H9 (cell line): ENCODE data around the gene NEK6. TPM values are rescaled to one million over a fixed set of nuclear protein-coding genes. Genes with fewer than 3 reads are reported as not detected.
A peak's percentile ranks its signal among the peaks of the same experiment; 100 is the strongest.
"Not testable (repeated sequence)": the region's sequence is repeated elsewhere in the genome, so short reads cannot be mapped to it uniquely, and the experiment has no call there.

ENCODE experiments used
- DNase-seq: peaks from one replicate; pipeline ENCODE4 v3.0.0-alpha.2; 2017
- H2AFZ ChIP-seq: one replicate; pipeline ENCODE4 v1.6.1; 2013; ENCODE audit warnings: mild to moderate bottlenecking, low read length, control low read depth, moderate library complexity
- H2AK5ac ChIP-seq: 2 replicates; pipeline ENCODE4 v1.6.1; 2013; ENCODE audit warnings: low read length, control low read depth, mixed read lengths; ENCODE audit not compliant: insufficient read length
- H2BK120ac ChIP-seq: one replicate; pipeline ENCODE4 v1.6.1; 2013; ENCODE audit warnings: low read depth, mild to moderate bottlenecking, low read length, control low read depth, inconsistent platforms; ENCODE audit not compliant: poor library complexity, severe bottlenecking
- H2BK12ac ChIP-seq: 2 replicates; pipeline ENCODE4 v1.6.1; 2013; ENCODE audit warnings: low read length, control low read depth, mixed read lengths, low read depth; ENCODE audit not compliant: insufficient read length
- H2BK15ac ChIP-seq: 2 replicates; pipeline ENCODE4 v1.6.1; 2013; ENCODE audit warnings: low read depth, low read length, control low read depth
- H2BK20ac ChIP-seq: one replicate; pipeline ENCODE4 v1.6.1; 2013; ENCODE audit warnings: low read depth, mild to moderate bottlenecking, low read length, control low read depth, inconsistent platforms; ENCODE audit not compliant: poor library complexity, severe bottlenecking
- H2BK5ac ChIP-seq: 2 replicates; pipeline ENCODE4 v1.6.1; 2013; ENCODE audit warnings: low read length, control low read depth, mixed read lengths; ENCODE audit not compliant: insufficient read length
- H3K14ac ChIP-seq: 2 replicates; pipeline ENCODE4 v1.6.1; 2013; ENCODE audit warnings: low read length, control low read depth; ENCODE audit not compliant: insufficient read depth
- H3K18ac ChIP-seq: 2 replicates; pipeline ENCODE4 v1.6.1; 2013; ENCODE audit warnings: low read depth, mild to moderate bottlenecking, mixed read lengths, low read length, control low read depth; ENCODE audit not compliant: insufficient read length
- H3K23ac ChIP-seq: 2 replicates; pipeline ENCODE4 v1.6.1; 2013; ENCODE audit warnings: low read length, control low read depth, mixed read lengths, low read depth; ENCODE audit not compliant: insufficient read length
- H3K23me2 ChIP-seq: 2 replicates; pipeline ENCODE4 v1.6.1; 2013; ENCODE audit warnings: low read depth, mild to moderate bottlenecking, mixed read lengths, low read length, control low read depth; ENCODE audit not compliant: insufficient read length, poor library complexity, severe bottlenecking
- H3K27ac ChIP-seq: 2 replicates; pipeline ENCODE4 v1.5.1; 2013; ENCODE audit warnings: low read length, control low read depth, mixed read lengths, low read depth; ENCODE audit not compliant: insufficient read length
- H3K27me3 ChIP-seq: 2 replicates; pipeline ENCODE4 v1.6.1; 2013; ENCODE audit warnings: low read length, control low read depth, inconsistent platforms; ENCODE audit not compliant: insufficient read depth
- H3K4ac ChIP-seq: 2 replicates; pipeline ENCODE4 v1.6.1; 2013; ENCODE audit warnings: low read depth, mild to moderate bottlenecking, control low read depth, inconsistent platforms, low read length, moderate library complexity
- H3K4me1 ChIP-seq: 2 replicates; pipeline ENCODE4 v1.6.1; 2013; ENCODE audit warnings: low read length, control low read depth, inconsistent platforms; ENCODE audit not compliant: insufficient read depth
- H3K4me2 ChIP-seq: 2 replicates; pipeline ENCODE4 v1.6.1; 2013; ENCODE audit warnings: low read length, control low read depth, mixed read lengths; ENCODE audit not compliant: insufficient read length, insufficient read depth
- H3K56ac ChIP-seq: 2 replicates; pipeline ENCODE4 v1.6.1; 2013; ENCODE audit warnings: low read depth, mild to moderate bottlenecking, mixed read lengths, low read length, control low read depth; ENCODE audit not compliant: insufficient read length
- H3K79me1 ChIP-seq: 2 replicates; pipeline ENCODE4 v1.6.1; 2013; ENCODE audit warnings: low read depth, mild to moderate bottlenecking, moderate library complexity, low read length, control low read depth, inconsistent platforms; ENCODE audit not compliant: insufficient read depth, poor library complexity, severe bottlenecking
- H3K79me2 ChIP-seq: 2 replicates; pipeline ENCODE4 v1.6.1; 2013; ENCODE audit warnings: low read length, control low read depth, inconsistent platforms; ENCODE audit not compliant: insufficient read depth
- H3K9ac ChIP-seq: 2 replicates; pipeline ENCODE4 v1.6.1; 2013; ENCODE audit warnings: low read length, control low read depth, mixed read lengths; ENCODE audit not compliant: insufficient read length; ENCODE audit errors: extremely low read depth
- H3K9me3 ChIP-seq: one replicate; pipeline ENCODE4 v1.6.1; 2013; ENCODE audit warnings: low read depth, low read length, inconsistent platforms; ENCODE audit not compliant: control insufficient read depth
- H3T11ph ChIP-seq: one replicate; pipeline ENCODE4 v1.6.1; 2013; ENCODE audit warnings: mild to moderate bottlenecking, low read length, control low read depth, inconsistent platforms
- H4K20me1 ChIP-seq: one replicate; pipeline ENCODE4 v1.6.1; 2013; ENCODE audit not compliant: control insufficient read depth, insufficient read length, insufficient read depth
- H4K5ac ChIP-seq: 2 replicates; pipeline ENCODE4 v1.6.1; 2013; ENCODE audit warnings: low read depth, mild to moderate bottlenecking, mixed read lengths, low read length, control low read depth; ENCODE audit not compliant: insufficient read length
- H4K8ac ChIP-seq: replicated peaks from 2 replicates; pipeline ENCODE4 v1.6.1; 2013; ENCODE audit warnings: low read length, control low read depth, mixed read lengths, low read depth; ENCODE audit not compliant: insufficient read length
- H4K91ac ChIP-seq: 2 replicates; pipeline ENCODE4 v1.6.1; 2013; ENCODE audit warnings: low read depth, mild to moderate bottlenecking, moderate library complexity, mixed read lengths, low read length, control low read depth; ENCODE audit not compliant: insufficient read length
- H3K27ac Mint-ChIP-seq, 3 experiments: 2 replicates in 2 of 3; 3 replicates in 1 of 3; pipeline ENCODE4 v1.8.0; 2020 to 2021; ENCODE audit warnings: mixed read lengths in 3 of 3, mild to moderate bottlenecking in 1 of 3, moderate library complexity in 1 of 3
- H3K27me3 Mint-ChIP-seq: 2 replicates; pipeline ENCODE4 v1.8.0; 2021; ENCODE audit warnings: low read depth, mild to moderate bottlenecking, moderate library complexity, mixed read lengths
- H3K36me3 Mint-ChIP-seq, 3 experiments: 2 replicates in 2 of 3; 3 replicates in 1 of 3; pipeline ENCODE4 v1.8.0; 2020 to 2021; ENCODE audit warnings: low read depth in 3 of 3, mixed read lengths in 3 of 3; ENCODE audit not compliant: insufficient read depth in 1 of 3
- H3K4me1 Mint-ChIP-seq, 2 experiments: 2 replicates each; pipeline ENCODE4 v1.8.0; 2020; ENCODE audit warnings: mixed read lengths in 2 of 2
- H3K4me3 Mint-ChIP-seq, 2 experiments: 2 replicates in 1 of 2; 3 replicates in 1 of 2; pipeline ENCODE4 v1.8.0; 2020 to 2021; ENCODE audit warnings: mild to moderate bottlenecking in 2 of 2, mixed read lengths in 2 of 2, moderate library complexity in 1 of 2
- H3K9me3 Mint-ChIP-seq, 2 experiments: 2 replicates in 1 of 2; 3 replicates in 1 of 2; pipeline ENCODE4 v1.8.0; 2020; ENCODE audit warnings: mild to moderate bottlenecking in 2 of 2, mixed read lengths in 2 of 2, moderate library complexity in 1 of 2
- CTCF ChIP-seq: fragments of 200-600 bp; sonication (generic); conservative IDR thresholded peaks from 3 replicates; pipeline ENCODE4 v1.8.0; 2021; ENCODE audit warnings: antibody characterized with exemption, mild to moderate bottlenecking
- WGBS: extraction: QIAGEN DNeasy Blood & Tissue Kit; methylation state at CpG from one replicate; pipeline ENCODE4 v1.1.7; 2013; ENCODE audit warnings: missing lambda C conversion rate, low lambda C conversion rate, mixed read lengths; ENCODE audit not compliant: insufficient read length; ENCODE audit errors: extremely low coverage; 5-methylcytosine and 5-hydroxymethylcytosine counted together
- total RNA-seq: library from RNA; stranded (reverse); gene quantifications from 2 replicates; pipeline ENCODE4 v1.2.1, GENCODE V29; 2021

Gene NEK6
- total RNA-seq, 1 experiment from 2014 or later: 14.3 TPM

GRCh38 chr9:124242331-124243194 is 15.2 kb upstream of the NEK6 start:
- peak overlapping the region; percentile 55 to 97 (median 55); a peak in 5 of 7 replicates for H3K27ac Mint-ChIP-seq
- Histone ChIP-seq H3K4me2 (peak overlapping the region; percentile 11), H3K14ac (peak overlapping the region; percentile 32; the same call in 1 of the 2 replicates), H3K79me1 (no peaks in the 10 kb centered on the region), H3K56ac (no peak overlapping the region), H2BK15ac (no peak overlapping the region), H3K9ac (no peak overlapping the region), H3K4me1 (no peaks in the 10 kb centered on the region; the same call in 1 of the 2 replicates), H4K20me1 (no peaks in the 10 kb centered on the region), H3K9me3 (no peaks in the 10 kb centered on the region), H3K79me2 (no peaks in the 10 kb centered on the region), H3K18ac (no peak overlapping the region), H3K23me2 (no peaks in the 10 kb centered on the region), H3K23ac (no peak overlapping the region), H2AK5ac (no peak overlapping the region), H2AFZ (peak overlapping the region; percentile 4), H4K8ac (no peak overlapping the region), H3K4ac (no peak overlapping the region), H3T11ph (no peak overlapping the region), H4K5ac (no peak overlapping the region), H2BK5ac (no peak overlapping the region), H2BK120ac (no peak overlapping the region), H2BK20ac (no peak overlapping the region), H3K27ac (no peak overlapping the region), H3K27me3 (no peaks in the 10 kb centered on the region), H2BK12ac (no peak overlapping the region), H4K91ac (no peak overlapping the region)
- H3K27me3 Mint-ChIP-seq: no peaks in the 10 kb centered on the region; the same call in none of the 2 replicates
- peak overlapping the region; percentile 47 to 57; a peak in 3 of 5 replicates for H3K4me3 Mint-ChIP-seq
- TF ChIP-seq CTCF: no peak
- WGBS: no CpG with 5 or more reads among the region's 24 CpGs
- H3K4me1 Mint-ChIP-seq: peaks cover 14 to 16% of the 10 kb centered on the region in 2 experiments
- no peaks in the 10 kb centered on the region for H3K9me3 Mint-ChIP-seq
- no peaks in the 10 kb centered on the region for H3K36me3 Mint-ChIP-seq
- peak; percentile 59 for DNase-seq

GRCh38 chr9:124247393-124247792 is 10.4 kb upstream of the NEK6 start:
- not testable (repeated sequence) for H2BK20ac ChIP-seq, H4K5ac ChIP-seq, H2BK120ac ChIP-seq, H3K14ac ChIP-seq, H3K23me2 ChIP-seq, H3K27me3 Mint-ChIP-seq, H3K27me3 ChIP-seq, H3K4me1 ChIP-seq, H3K23ac ChIP-seq, H2AK5ac ChIP-seq, H3K4me2 ChIP-seq, DNase-seq, H2BK12ac ChIP-seq, H3K9me3 Mint-ChIP-seq, H4K8ac ChIP-seq, H3K18ac ChIP-seq, H3K9me3 ChIP-seq, H4K20me1 ChIP-seq, H3K9ac ChIP-seq, H2BK15ac ChIP-seq, H3K79me2 ChIP-seq, H3K79me1 ChIP-seq, H3K36me3 Mint-ChIP-seq, H3K4me3 Mint-ChIP-seq, H4K91ac ChIP-seq, H2AFZ ChIP-seq, H3K4ac ChIP-seq, H3K56ac ChIP-seq, H3K27ac ChIP-seq, H3K27ac Mint-ChIP-seq, H3T11ph ChIP-seq, H2BK5ac ChIP-seq
- H3K4me1 Mint-ChIP-seq: peaks cover 21 to 27% of the 10 kb centered on the region in 2 experiments
- no CpG with 5 or more reads among the region's 5 CpGs for WGBS
